CD4-positive, alpha-beta T cell treated with Interleukin-4 for 4 hours (primary cell): ENCODE measurements around the gene PSMA5.
A peak's percentile ranks its signal among the peaks of the same experiment; 100 is the strongest.
"Not testable (repeated sequence)": the region's sequence is repeated elsewhere in the genome, so short reads cannot be mapped to it uniquely, and the experiment has no call there.

Experiments
- DNase-seq: peaks from one replicate; pipeline ENCODE4 v3.0.0-alpha.2; 2020

Gene PSMA5

GRCh38 chr1:109432336-109432735, 6.1 kb upstream of the PSMA5 start:
- DNase-seq = no peak

- no peak for DNase-seq
Observed at GRCh38 chr1:109427171-109427467, 871 bp upstream of the PSMA5 start.

GRCh38 chr1:109425391-109426280, 612 bp downstream of the PSMA5 start:
- DNase-seq = peak; percentile 66

DNA sequence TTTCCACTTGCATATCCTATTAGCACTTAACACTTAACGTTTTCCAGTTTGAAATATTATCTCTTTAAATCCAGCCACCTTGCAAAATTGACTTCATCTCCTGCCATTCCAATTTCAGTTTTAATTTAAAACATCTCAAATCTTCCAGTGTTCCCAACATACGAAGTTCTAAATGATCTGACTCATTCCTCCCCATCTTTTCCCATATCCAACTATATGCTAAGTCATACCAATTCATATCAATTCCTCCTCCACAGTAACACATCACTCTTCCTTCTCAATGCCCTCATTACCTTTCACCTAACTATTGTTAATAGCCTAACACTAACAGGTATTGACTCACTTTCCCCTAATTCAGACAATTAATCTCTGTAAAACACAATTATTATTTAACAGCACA, 2.8 kb downstream of the PSMA5 start:
- no peak for DNase-seq

- DNase-seq = no peak
Observed at GRCh38 chr1:109412551-109412950, 13.7 kb downstream of the PSMA5 start.

DNA sequence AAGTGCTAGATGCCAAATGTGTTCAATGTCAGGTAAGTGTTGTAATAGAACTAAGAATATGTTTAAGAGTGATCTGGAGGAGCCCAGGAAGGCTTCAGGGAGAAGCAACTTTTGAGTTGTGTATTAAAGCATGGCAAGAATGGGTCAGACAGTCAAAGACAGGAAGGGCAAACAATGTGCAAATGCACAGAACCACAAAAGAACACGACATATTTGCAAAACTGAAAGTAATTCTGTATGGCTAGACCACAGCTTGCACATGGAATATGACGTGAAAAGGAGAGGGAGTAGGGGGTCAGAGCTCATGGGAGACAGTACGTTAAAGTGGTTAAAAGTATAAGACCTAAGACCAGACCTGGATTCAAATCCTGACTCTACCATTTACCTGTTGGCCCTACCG, 21.4 kb downstream of the PSMA5 start:
- DNase-seq = no peak

- no peak for DNase-seq
Observed at GRCh38 chr1:109402025-109402424, 24.2 kb downstream of the PSMA5 start.

- DNase-seq = no peak
Observed at GRCh38 chr1:109400035-109400655, 26.1 kb downstream of the PSMA5 start.

- DNase-seq = peak; percentile 72
Observed at GRCh38 chr1:109399326-109399957, 26.8 kb downstream of the PSMA5 start.

- DNase-seq = no peak
Observed at GRCh38 chr1:109398343-109399225, 27.7 kb downstream of the PSMA5 start.

DNA sequence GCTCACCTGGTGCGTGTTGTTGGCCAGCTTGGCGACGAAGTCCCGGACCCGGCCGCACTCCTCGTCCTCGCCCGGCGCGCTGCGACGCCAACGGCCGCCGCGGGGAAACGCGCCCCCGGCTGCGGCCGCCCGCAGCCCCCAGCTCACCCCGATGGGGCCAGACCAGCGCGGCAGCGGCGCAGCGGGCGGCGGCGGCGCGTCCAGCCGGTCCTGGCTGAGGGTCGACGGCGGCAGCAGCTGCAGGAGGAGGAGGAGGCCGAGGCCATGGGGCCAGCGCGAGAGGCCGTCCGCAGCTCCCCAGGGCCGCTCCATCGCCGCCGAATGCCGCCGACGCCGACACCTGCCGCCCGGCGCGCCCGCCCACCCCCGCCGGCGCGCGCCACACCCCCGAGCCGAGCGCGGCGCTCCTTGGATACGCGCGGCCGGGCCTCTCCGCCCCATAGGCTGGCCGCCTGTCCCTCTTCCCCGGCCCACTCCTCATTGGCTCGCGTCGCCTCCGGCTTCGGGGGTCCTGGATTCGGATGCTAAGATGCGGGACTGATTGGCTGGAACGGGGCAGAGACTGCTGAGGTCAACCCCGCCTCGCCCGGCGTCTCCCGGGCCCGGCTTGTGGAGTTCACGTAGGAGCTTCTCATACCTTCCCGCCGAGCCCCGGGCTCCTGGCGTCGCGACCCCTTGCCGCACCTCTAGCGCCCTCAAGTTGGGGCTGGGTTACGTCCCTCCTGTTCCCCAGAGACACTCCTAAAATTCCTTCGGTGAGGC, 28.5 kb downstream of the PSMA5 start, which contains the start of gene SORT1:
Gene SORT1, minus strand, starts transcription at position 338 of the 762 bp plus-strand sequence. Its CDS starts 26 bp downstream, at position 312.
- peak; percentile 37 for DNase-seq

GRCh38 chr1:109396871-109397580, 29.2 kb downstream of the PSMA5 start:
- no peak for DNase-seq

DNA sequence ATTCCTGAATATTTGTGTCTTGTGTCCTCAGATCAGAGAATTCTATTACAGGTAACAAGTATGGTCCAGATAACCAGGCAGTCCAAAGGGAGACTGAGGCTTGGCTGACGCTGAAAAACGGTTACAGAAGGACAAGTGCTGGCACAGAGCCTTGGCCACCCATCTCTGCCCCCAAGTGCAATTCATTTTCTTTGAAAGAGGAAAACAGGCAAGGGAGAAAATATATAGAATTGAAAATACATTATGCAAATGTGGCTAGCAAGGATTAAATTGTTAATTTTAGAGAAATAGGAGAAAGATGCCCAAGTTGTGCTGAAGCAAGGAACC, 29.8 kb downstream of the PSMA5 start:
- no peak for DNase-seq

DNA sequence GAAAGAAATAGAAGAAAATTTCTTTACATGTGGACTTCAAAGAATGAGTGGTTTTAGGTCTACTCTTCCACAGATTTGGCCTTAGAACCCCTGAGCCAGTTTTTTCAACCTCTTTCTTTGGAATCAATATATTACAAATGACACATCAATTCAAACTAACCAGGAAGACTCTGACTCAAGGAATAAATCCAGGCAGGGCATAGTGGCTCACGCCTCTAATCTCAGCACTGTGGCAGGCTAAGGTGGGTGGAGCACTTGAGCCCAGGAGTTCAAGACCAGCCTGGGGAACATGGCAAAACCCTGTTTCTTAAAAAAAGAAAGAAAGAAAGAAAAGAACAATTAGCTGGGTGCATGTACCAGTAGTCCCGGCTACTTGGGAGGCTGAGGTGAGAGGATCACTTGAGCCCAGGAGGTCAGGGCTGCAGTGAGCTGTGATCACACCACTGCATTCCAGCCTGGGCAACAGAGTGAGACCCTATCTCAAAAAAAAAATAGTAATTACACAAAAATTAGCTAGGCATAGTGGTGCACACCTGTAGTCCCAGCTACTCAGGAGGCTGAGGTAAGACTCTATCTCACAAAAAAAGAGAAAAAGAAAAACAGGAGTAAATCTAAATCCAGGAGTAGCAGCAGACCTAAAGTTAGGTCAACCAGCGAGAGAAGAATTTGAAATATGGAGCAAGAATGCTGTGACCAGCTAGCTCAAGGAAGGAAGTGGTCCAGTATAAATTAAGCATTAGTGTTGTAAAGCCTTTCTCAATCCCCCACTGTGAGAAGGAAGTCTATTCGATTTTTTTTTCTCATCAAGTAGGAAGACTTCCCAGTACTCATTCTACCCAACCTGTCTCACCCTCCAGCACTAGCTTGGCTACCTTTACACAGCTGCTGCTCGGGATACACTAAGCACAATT, 30.4 kb downstream of the PSMA5 start:
- no peak for DNase-seq

GRCh38 chr1:109395282-109395599, 31.0 kb downstream of the PSMA5 start:
- not testable (repeated sequence) for DNase-seq

- DNase-seq = no peak
Observed at GRCh38 chr1:109394591-109395281, 31.5 kb downstream of the PSMA5 start.

GRCh38 chr1:109393617-109394233, 32.5 kb downstream of the PSMA5 start:
- no peak for DNase-seq

DNA sequence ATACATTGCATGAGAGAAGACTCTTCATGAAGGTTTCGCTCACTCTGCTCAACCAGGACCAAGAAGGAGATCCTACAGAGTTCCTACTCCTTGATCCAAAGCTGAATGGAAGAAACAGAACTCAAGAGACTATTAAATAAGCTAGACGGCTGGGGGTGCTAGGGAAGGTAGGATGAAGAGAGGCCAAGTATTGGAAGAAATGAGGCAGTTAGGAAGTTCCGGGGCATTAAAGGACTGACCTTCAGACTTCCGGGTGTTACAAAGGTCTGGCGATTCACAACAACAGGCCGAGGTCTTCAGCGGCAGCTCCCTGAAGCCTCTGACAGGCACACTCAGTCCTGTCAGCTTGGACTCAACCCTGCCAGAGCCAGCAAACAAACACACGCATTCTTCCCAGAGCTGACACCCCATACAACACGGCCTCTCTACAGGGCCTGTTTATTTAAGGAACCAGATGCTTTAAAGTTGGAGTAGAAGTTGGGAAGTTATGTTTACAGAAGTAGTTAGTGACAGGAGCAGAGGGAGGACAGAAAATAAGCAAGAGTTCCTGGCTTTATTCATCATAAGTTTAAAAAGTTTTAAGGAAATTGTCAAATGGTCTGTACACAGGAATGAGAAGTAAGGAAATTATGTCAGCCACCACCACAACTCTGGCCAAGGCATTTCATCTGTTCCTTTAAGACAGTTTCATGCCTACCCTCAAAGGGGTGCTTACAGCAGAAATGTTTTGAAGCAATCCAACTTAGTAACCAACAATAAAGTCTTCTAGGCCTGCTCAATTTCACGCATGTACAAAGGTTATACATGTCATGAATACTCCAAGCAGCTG, 33.2 kb downstream of the PSMA5 start:
- no peak for DNase-seq
